Measurements from ENCODE around the gene CFDP1.

DNA sequence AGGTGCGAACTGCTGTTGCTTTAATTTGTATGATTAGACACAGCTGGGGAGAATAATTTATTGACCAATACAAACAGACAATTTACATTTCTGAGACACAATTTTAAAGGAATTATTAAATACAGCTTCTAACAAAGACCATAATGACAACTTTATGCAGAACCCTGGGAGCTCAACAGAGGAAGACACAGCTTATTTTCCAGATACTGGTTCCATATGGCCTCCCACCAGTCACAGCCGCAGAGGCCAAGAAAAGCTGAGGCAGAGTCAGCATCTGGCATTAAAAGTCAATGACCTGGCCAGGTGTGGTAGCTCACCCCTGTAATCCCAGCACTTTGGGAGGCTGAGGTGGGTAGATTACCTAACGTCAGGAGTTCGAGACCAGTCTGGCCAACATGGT lies 115.8 kb downstream of the CFDP1 start:
- TF ChIP-seq EZH2 (IDR thresholded peaks at IDR 0.05; ENCODE audit: borderline replicate concordance, low read depth, low read length, severe bottlenecking): no peak
- TF ChIP-seq, protein P1, sequence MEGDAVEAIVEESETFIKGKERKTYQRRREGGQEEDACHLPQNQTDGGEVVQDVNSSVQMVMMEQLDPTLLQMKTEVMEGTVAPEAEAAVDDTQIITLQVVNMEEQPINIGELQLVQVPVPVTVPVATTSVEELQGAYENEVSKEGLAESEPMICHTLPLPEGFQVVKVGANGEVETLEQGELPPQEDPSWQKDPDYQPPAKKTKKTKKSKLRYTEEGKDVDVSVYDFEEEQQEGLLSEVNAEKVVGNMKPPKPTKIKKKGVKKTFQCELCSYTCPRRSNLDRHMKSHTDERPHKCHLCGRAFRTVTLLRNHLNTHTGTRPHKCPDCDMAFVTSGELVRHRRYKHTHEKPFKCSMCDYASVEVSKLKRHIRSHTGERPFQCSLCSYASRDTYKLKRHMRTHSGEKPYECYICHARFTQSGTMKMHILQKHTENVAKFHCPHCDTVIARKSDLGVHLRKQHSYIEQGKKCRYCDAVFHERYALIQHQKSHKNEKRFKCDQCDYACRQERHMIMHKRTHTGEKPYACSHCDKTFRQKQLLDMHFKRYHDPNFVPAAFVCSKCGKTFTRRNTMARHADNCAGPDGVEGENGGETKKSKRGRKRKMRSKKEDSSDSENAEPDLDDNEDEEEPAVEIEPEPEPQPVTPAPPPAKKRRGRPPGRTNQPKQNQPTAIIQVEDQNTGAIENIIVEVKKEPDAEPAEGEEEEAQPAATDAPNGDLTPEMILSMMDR (IDR thresholded peaks at IDR 0.05; ENCODE audit: borderline replicate concordance, extremely low read depth, low read length, poor library complexity, severe bottlenecking): no peak
